Endothelial cell of umbilical vein (primary cell): ENCODE measurements around the gene OTOS. TPM values are rescaled to one million over a fixed set of nuclear protein-coding genes. Genes with fewer than 3 reads are reported as not detected.

Source experiments
- Bru-seq: library from RNA; stranded (reverse); fragments of 400-500 nt; gene quantifications from one replicate; lab custom pipeline; 2021; lab: Mats Ljungman, UMichigan
- BruChase-seq, 2 experiments: library from RNA; stranded (reverse); fragments of 400-500 nt; gene quantifications; one replicate each; lab custom pipeline; 2021; lab: Mats Ljungman, UMichigan
- BruUV-seq: library from RNA; stranded (reverse); fragments of 400-500 nt; replicated peaks from 2 replicates; lab custom pipeline; 2021; lab: Mats Ljungman, UMichigan
- CTCF ChIA-PET: fragments of 300-600, 350-600 bp; sonication (Branson Sonifier 250); formaldehyde crosslinking; loops from one replicate; lab custom pipeline; 2021; ENCODE audit warnings: antibody characterized with exemption, inconsistent platforms; lab: Charles Lee
- POLR2A ChIA-PET: fragments of 300-600, 350-600 bp; sonication (Branson Sonifier 250); formaldehyde crosslinking; loops from one replicate; lab custom pipeline; 2021; ENCODE audit warnings: antibody characterized with exemption, inconsistent platforms; lab: Charles Lee
- DNase-seq: peaks from one replicate; pipeline ENCODE4 v3.0.0-alpha.2; 2011; ENCODE audit warnings: low read depth, low spot score
- FAIRE-seq: peaks from 2 replicates; lab custom pipeline; 2011; peaks lifted over from hg19 to GRCh38; lab: Jason Lieb, UNC
- H2AFZ ChIP-seq: 2 replicates; pipeline ENCODE4 v1.6.0; 2012; ENCODE audit warnings: low read depth, low read length, control low read depth, inconsistent platforms
- H3K27ac ChIP-seq: 2 replicates; pipeline ENCODE4 v1.5.1; 2011; ENCODE audit warnings: low read depth, mild to moderate bottlenecking, control low read depth, low read length, moderate library complexity; ENCODE audit not compliant: insufficient read depth
- H3K27me3 ChIP-seq, 2 experiments: 2 replicates each; pipeline versions ENCODE4 v1.6.0 to v1.6.1; 2011; ENCODE audit warnings: low read length in 2 of 2, mixed read lengths in 1 of 2; ENCODE audit not compliant: control insufficient read depth in 2 of 2, insufficient read depth in 2 of 2
- H3K36me3 ChIP-seq, 2 experiments: 2 replicates in 1 of 2; 3 replicates in 1 of 2; pipeline ENCODE4 v1.5.1; 2011; ENCODE audit warnings: low read length in 2 of 2, mild to moderate bottlenecking in 1 of 2, moderate library complexity in 1 of 2; ENCODE audit not compliant: control insufficient read depth in 2 of 2, insufficient read depth in 2 of 2; ENCODE audit errors: extremely low read depth in 1 of 2
- H3K4me1 ChIP-seq: 3 replicates; pipeline ENCODE4 v1.5.1; 2011; ENCODE audit warnings: mild to moderate bottlenecking, low read length; ENCODE audit not compliant: control insufficient read depth, insufficient read depth; ENCODE audit errors: extremely low read depth
- H3K4me2 ChIP-seq: 2 replicates; pipeline ENCODE4 v1.6.1; 2011; ENCODE audit warnings: low read length, control low read depth, mixed read lengths; ENCODE audit not compliant: insufficient read depth
- H3K4me3 ChIP-seq, 3 experiments: fragments of 200-600 bp in 1 of 3; sonication (generic), shearing (Covaris generic) in 1 of 3; replicated peaks in 1 of 3; 2 replicates each; pipeline ENCODE4 v1.5.1; 2011 to 2016; ENCODE audit warnings: control low read depth in 3 of 3, low read length in 3 of 3, mild to moderate bottlenecking in 2 of 3, inconsistent platforms in 1 of 3, low read depth in 1 of 3, moderate library complexity in 1 of 3; ENCODE audit not compliant: insufficient read depth in 1 of 3
- H3K79me2 ChIP-seq: 2 replicates; pipeline ENCODE4 v1.6.0; 2012; ENCODE audit warnings: low read length, inconsistent platforms; ENCODE audit not compliant: control insufficient read depth, insufficient read depth
- H3K9ac ChIP-seq: replicated peaks from 2 replicates; pipeline ENCODE3; 2011; ENCODE audit warnings: low read length, control low read depth; ENCODE audit not compliant: insufficient read depth; ENCODE audit errors: extremely low read depth
- H3K9me1 ChIP-seq: replicated peaks from 3 replicates; pipeline ENCODE4 v1.6.0; 2011; ENCODE audit warnings: mild to moderate bottlenecking, low read length; ENCODE audit not compliant: control insufficient read depth, insufficient read depth; ENCODE audit errors: extremely low read depth
- H3K9me3 ChIP-seq: replicated peaks from 2 replicates; pipeline ENCODE4 v1.5.1; 2012; ENCODE audit warnings: low read length, inconsistent platforms; ENCODE audit not compliant: control insufficient read depth, insufficient read depth
- H4K20me1 ChIP-seq: replicated peaks from 2 replicates; pipeline ENCODE3; 2011; ENCODE audit warnings: mild to moderate bottlenecking, low read length; ENCODE audit not compliant: control insufficient read depth, insufficient read depth; ENCODE audit errors: extremely low read depth
- EZH2 ChIP-seq: IDR thresholded peaks from 2 replicates; pipeline ENCODE4 v1.6.1; 2012; ENCODE audit warnings: borderline replicate concordance, low read depth, mild to moderate bottlenecking, moderate library complexity, low read length, inconsistent platforms; ENCODE audit not compliant: severe bottlenecking
- FOS ChIP-seq: IDR thresholded peaks from 2 replicates; pipeline ENCODE4 v1.6.1; 2011; ENCODE audit warnings: mild to moderate bottlenecking, low read length, moderate library complexity, borderline replicate concordance; ENCODE audit not compliant: insufficient read depth
- GATA2 ChIP-seq: IDR thresholded peaks from 2 replicates; pipeline ENCODE4 v1.7.0; 2011; ENCODE audit warnings: low read depth, mild to moderate bottlenecking, moderate library complexity, mixed read lengths, low read length; ENCODE audit not compliant: insufficient read length, insufficient read depth
- JUN ChIP-seq: IDR thresholded peaks from 2 replicates; pipeline ENCODE4 v1.6.1; 2011; ENCODE audit warnings: borderline replicate concordance, low read depth; ENCODE audit not compliant: insufficient read length, insufficient read depth
- MAX ChIP-seq: IDR thresholded peaks from 2 replicates; pipeline ENCODE4 v1.6.1; 2011; ENCODE audit not compliant: insufficient read depth, insufficient read length
- POLR2AphosphoS5 ChIP-seq: IDR thresholded peaks from 2 replicates; pipeline ENCODE4 v1.6.1; 2012; ENCODE audit warnings: low read depth, mild to moderate bottlenecking, control low read depth, low read length, moderate library complexity; ENCODE audit not compliant: insufficient read depth
- dilution Hi-C: fragments of 300-500 bp; cut with MboI; formaldehyde crosslinking; loops from one replicate; pipeline ENCODE4 v1.15.0; 2019; ENCODE audit warnings: low sequenced_read_pairs; ENCODE audit not compliant: extremely low pct_ligation_motif_present
- intact Hi-C: fragments of 100-400 bp; cut with micrococcal nuclease; formaldehyde crosslinking; loops from one replicate; pipeline ENCODE4 v1.10.0; 2022
- long read RNA-seq: library from polyadenylated mRNA; stranded (forward); transcript quantifications from one replicate; pipeline ENCODE4 v2.0.0, GENCODE V29; 2021
- polyA minus RNA-seq, 3 experiments: library from RNA; depleted of rRNA, polyadenylated mRNA; stranded (reverse); fragments of >200 nt; gene quantifications; 1 replicate in 1 of 3; 2 replicates in 2 of 3; pipeline ENCODE4 v1.2.3, GENCODE V29; 2011
- polyA plus RNA-seq, 4 experiments: library from polyadenylated mRNA; depleted of rRNA in 3 of 4; stranded (reverse) in 3 of 4; unstranded in 1 of 4; fragments of >200 nt; gene quantifications; 2 replicates each; pipeline versions ENCODE4 v1.2.1 to v1.2.3, GENCODE V29; 2011 to 2012; ENCODE audit warnings: missing spikeins in 1 of 4
- total RNA-seq: library from RNA; stranded (reverse); gene quantifications from 2 replicates; pipeline ENCODE4 v1.2.3, GENCODE V29; 2021

The OTOS gene
- total RNA-seq (not detected in 2 replicates), polyA plus RNA-seq (not detected in 2 replicates), polyA minus RNA-seq (not detected in 2 replicates), Bru-seq, nascent RNA (not detected), BruChase-seq, experiment 1, labeled RNA remaining after a 6-hour chase (not detected), BruChase-seq, experiment 2, labeled RNA remaining after a 2-hour chase (not detected)
- not detected in 2 replicates for polyA plus RNA-seq (2011; cell fraction: cytosol; rRNA removed)
- not detected in 2 replicates for polyA plus RNA-seq (2011; cell fraction: nucleus; rRNA removed)
- polyA plus RNA-seq (2012), result not detected in 2 replicates
- polyA minus RNA-seq (2011; cell fraction: cytosol; rRNA and poly(A)+ RNA removed), result not detected
- not detected in 2 replicates for polyA minus RNA-seq (2011; cell fraction: nucleus; rRNA and poly(A)+ RNA removed)
- long read RNA-seq, result 0 reads

- Histone ChIP-seq H3K4me1 (no peaks in the 10 kb centered on the region), H3K9me1 (no peaks in the 10 kb centered on the region), H3K27ac (no peak within 1 kb of the TSS), H3K9me3 (no peaks in the 10 kb centered on the region), H3K79me2 (peaks cover 6% of the 10 kb centered on the region), H3K4me3 (no peak within 1 kb of the TSS), H4K20me1 (no peaks in the 10 kb centered on the region), H3K36me3 (no peaks in the 10 kb centered on the region), H2AFZ (no peak within 1 kb of the TSS), H3K4me2 (no peak within 1 kb of the TSS), H3K9ac (no peak within 1 kb of the TSS), H3K27me3 (no peaks in the 10 kb centered on the region)
- intact Hi-C loops (loop anchor here (5.0 to 10.0 kb wide), 2 partner anchors 206 to 998 kb away; no protein-coding TSS in a partner anchor), dilution Hi-C loops (no loop called here)
- ChIA-PET POLR2A (no interaction called here), CTCF (interaction anchor here (1.2 to 5.7 kb wide), 4 partner anchors 11 to 80 kb away, joined by 4 to 199 read pairs (median 12); no protein-coding TSS in a partner anchor)
- no peak for FAIRE-seq
- BruUV-seq, result no TSS peak
- TF ChIP-seq FOS (no peak), JUN (no peak), MAX (no peak), GATA2 (no peak), EZH2 (no peak), POLR2AphosphoS5 (no peak)
- no peak for DNase-seq
Observed at GRCh38 chr2:240140511-240140910, at the start of gene OTOS. TSS of gene OTOS (minus strand) at chr2:240140658. CDS start at chr2:240140326, 332 bp downstream.
